ENCODE results near the gene ACOX3. TPM values are rescaled to one million over a fixed set of nuclear protein-coding genes. Genes with fewer than 3 reads are reported as not detected.

The ACOX3 gene
- total RNA-seq, 1 donor from 2014 or later, result 30.4 TPM

- H3K4me1 ChIP-seq, result peaks cover 4% of the 10 kb centered on the region
- intact Hi-C loops (cut with DNase I), result no loop called here
- no peak overlapping the region for H3K4me3 ChIP-seq
- no peaks in the 10 kb centered on the region for H3K27me3 ChIP-seq (ENCODE audit: low read depth)
- DNase-seq (peak; percentile 20), ATAC-seq (no peak)
- H3K9me3 ChIP-seq, result no peaks in the 10 kb centered on the region
- no peak overlapping the region for H3K27ac ChIP-seq
- H3K36me3 ChIP-seq, result no peaks in the 10 kb centered on the region
- TF ChIP-seq CTCF (IDR thresholded peaks at IDR 0.05), result no peak
Observed at GRCh38 chr4:8333726-8334460, 106.6 kb downstream of the ACOX3 start.

GRCh38 chr4:8332891-8333331 lies 107.6 kb downstream of the ACOX3 start:
- DNase-seq, result peak; percentile 39

GRCh38 chr4:8332038-8332857 lies 108.3 kb downstream of the ACOX3 start:
- no peak for TF ChIP-seq CTCF (IDR thresholded peaks at IDR 0.05)
- Histone ChIP-seq H3K4me1 (no peaks in the 10 kb centered on the region), H3K27ac (no peak overlapping the region), H3K4me3 (no peak overlapping the region), H3K27me3 (ENCODE audit: low read depth) (no peaks in the 10 kb centered on the region), H3K36me3 (no peaks in the 10 kb centered on the region), H3K9me3 (no peaks in the 10 kb centered on the region)
- intact Hi-C loops (cut with DNase I), result no loop called here
- no peak for ATAC-seq
- DNase-seq, result peak; percentile 34

More at GRCh38 chr4:8332891-8333331, 107.6 kb downstream of the ACOX3 start:
- intact Hi-C loops (cut with DNase I), result no loop called here
- no peaks in the 10 kb centered on the region for H3K9me3 ChIP-seq
- H3K27me3 ChIP-seq (ENCODE audit: low read depth), result no peaks in the 10 kb centered on the region
- no peak for ATAC-seq
- no peak overlapping the region for H3K27ac ChIP-seq
- no peak overlapping the region for H3K4me3 ChIP-seq
- H3K4me1 ChIP-seq, result no peaks in the 10 kb centered on the region
- no peaks in the 10 kb centered on the region for H3K36me3 ChIP-seq
- TF ChIP-seq CTCF (IDR thresholded peaks at IDR 0.05), result no peak

GRCh38 chr4:8331575-8331955 lies 109.0 kb downstream of the ACOX3 start:
- TF ChIP-seq CTCF (IDR thresholded peaks at IDR 0.05), result no peak
- Histone ChIP-seq H3K27ac (no peak overlapping the region), H3K9me3 (no peaks in the 10 kb centered on the region), H3K36me3 (no peaks in the 10 kb centered on the region), H3K27me3 (ENCODE audit: low read depth) (no peaks in the 10 kb centered on the region), H3K4me3 (no peak overlapping the region), H3K4me1 (no peaks in the 10 kb centered on the region)
- intact Hi-C loops (cut with DNase I), result no loop called here
- ATAC-seq (no peak), DNase-seq (no peak)

DNA sequence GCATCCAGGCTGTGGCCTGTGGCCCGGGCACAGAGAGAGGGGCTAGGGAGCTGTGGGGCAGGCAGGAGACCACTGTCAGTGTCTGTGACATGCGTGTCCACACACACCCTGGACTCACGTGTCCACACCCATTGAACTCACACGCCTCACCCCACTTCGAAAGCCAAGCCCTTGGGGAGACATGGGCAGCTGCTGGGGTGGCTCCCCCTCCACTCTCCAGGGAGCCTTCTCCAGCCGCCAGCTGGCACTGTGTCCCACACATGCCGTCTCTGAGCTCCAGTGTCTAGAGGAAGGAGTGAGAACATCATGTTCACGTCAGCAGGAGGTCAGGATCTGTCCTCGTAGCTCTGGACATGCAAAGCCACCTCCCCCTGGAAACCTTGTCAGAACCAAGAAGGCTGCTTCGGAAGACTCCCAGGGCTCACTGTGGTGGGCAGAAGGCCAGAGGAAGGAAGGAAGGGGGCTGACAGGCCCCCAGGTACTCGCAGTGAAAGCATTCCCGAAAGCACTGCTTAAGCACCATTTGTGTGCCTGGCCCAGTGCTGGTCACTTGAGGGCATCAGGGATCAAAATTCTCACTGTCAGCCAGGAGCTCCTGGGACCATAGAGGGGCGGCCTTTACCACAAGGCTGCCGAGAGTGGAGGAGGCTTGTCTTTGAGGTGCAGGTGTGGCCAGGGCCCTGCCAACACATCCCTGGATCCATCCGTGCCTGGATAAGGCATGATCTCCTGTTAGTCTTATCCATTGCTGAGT lies 109.5 kb downstream of the ACOX3 start:
- no peak overlapping the region for H3K4me3 ChIP-seq
- DNase-seq, result peak; percentile 55
- H3K4me1 ChIP-seq, result no peaks in the 10 kb centered on the region
- no peaks in the 10 kb centered on the region for H3K9me3 ChIP-seq
- no peaks in the 10 kb centered on the region for H3K27me3 ChIP-seq (ENCODE audit: low read depth)
- intact Hi-C loops (cut with DNase I), result no loop called here
- peak; percentile 36 to 65 for ATAC-seq
- H3K27ac ChIP-seq, result no peak overlapping the region
- no peaks in the 10 kb centered on the region for H3K36me3 ChIP-seq
- TF ChIP-seq CTCF (IDR thresholded peaks at IDR 0.05), result no peak
